Thyroid gland (tissue), 4 donors: ENCODE results near the gene PCGF3.

ENCODE experiments used
- CTCF ChIP-seq, 6 experiments: fragments of 200-600 bp in 3 of 6; fragments of 450-650 bp in 3 of 6; sonication (generic) in 3 of 6; IDR thresholded peaks; one replicate each; pipeline ENCODE4 v1.5.1; 2016 to 2019; ENCODE audit warnings: antibody characterized with exemption in 6 of 6, mild to moderate bottlenecking in 2 of 6, inconsistent platforms in 1 of 6, moderate library complexity in 1 of 6
- POLR2A ChIP-seq, 2 donors: fragments of 450-650 bp; IDR thresholded peaks; one replicate each; pipeline ENCODE4 v1.6.1; 2017; ENCODE audit warnings: antibody characterized with exemption in 2 of 2, mild to moderate bottlenecking in 2 of 2, moderate library complexity in 1 of 2

- no peak for TF ChIP-seq CTCF (IDR thresholded peaks at IDR 0.05)
- no peak for TF ChIP-seq POLR2A (IDR thresholded peaks at IDR 0.05)
These were observed 86.4 kb downstream of the PCGF3 start for GRCh38 chr4:791898-792625.
